B cell (primary cell): ENCODE results near the gene ACP3.
"Not testable (repeated sequence)": the region's sequence is repeated elsewhere in the genome, so short reads cannot be mapped to it uniquely, and the experiment has no call there.

Experiments
- CTCF ChIP-seq: fragments of 200-600 bp; IDR thresholded peaks from one replicate; pipeline ENCODE4 v1.8.0; 2022; ENCODE audit warnings: antibody characterized with exemption, mild to moderate bottlenecking
- EZH2 ChIP-seq: IDR thresholded peaks from 2 replicates; pipeline ENCODE4 v1.6.1; 2012; ENCODE audit warnings: borderline replicate concordance, low read depth, mild to moderate bottlenecking, moderate library complexity, low read length; ENCODE audit not compliant: insufficient read depth, poor library complexity, severe bottlenecking

GRCh38 chr3:132304351-132304750 lies 12.9 kb upstream of the ACP3 start:
- TF ChIP-seq CTCF, EZH2: not testable (repeated sequence)
